Activated T-helper 9 cell treated with anti-CD3 and anti-CD28 coated beads, Interleukin-2, amount 50 U/mL, for 16 hours (primary cell): ENCODE data around the gene SRPRA.
A peak's percentile ranks its signal among the peaks of the same experiment; 100 is the strongest.
"Not testable (repeated sequence)": the region's sequence is repeated elsewhere in the genome, so short reads cannot be mapped to it uniquely, and the experiment has no call there.

Source experiments
- DNase-seq: peaks from one replicate; pipeline ENCODE4 v3.0.0-alpha.2; 2020; ENCODE audit warnings: low read depth

Gene SRPRA

GRCh38 chr11:126268708-126269579 is at the start of gene SRPRA, which contains the start of gene FOXRED1:
Gene SRPRA, minus strand, starts transcription at chr11:126268895. Its CDS starts 91 bp downstream, at chr11:126268804.
Gene FOXRED1, plus strand, starts transcription at chr11:126269154. Its CDS starts 53 bp downstream, at chr11:126269207.
- DNase-seq, result peak; percentile 100

DNA sequence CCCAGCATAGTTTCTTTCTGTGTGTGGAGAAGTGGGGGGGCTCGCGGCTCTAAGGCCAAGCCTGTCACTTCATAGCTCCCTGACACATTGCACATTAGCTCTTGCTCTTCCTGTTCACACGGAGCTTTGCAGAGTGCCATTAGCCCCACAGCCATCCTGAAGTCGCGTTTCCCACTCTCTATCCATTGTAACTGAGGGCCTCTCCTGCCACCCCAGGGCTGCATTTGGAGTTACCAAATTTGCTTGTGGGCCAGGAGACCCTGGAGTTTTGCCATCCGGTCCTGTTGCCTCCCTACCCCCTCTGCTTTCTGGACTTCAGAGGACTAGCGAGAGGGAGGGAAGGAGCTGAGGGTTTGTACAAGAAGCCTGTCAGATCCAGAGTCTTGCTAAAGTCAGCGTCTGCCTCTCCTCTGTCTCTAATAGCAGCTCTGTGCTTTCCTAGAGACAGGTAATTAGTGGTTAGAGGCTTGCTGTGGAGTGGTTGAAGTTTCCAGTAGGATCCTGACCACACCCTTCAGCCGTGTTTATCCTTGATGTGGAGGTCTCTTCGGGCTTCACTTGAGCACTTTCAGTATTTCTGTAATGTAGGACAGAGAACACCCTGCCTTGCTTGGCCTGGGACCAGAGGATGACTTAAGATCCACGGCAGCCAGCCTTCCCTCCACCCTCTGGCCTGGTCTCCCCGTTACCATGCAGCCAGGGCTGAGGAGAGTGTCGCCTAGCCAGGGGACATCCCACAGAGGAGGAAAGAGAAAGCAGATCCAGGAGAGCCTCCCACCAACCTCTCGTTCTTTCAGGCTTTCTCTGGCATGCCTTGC is 49.3 kb upstream of the SRPRA start:
- no peak for DNase-seq

DNA sequence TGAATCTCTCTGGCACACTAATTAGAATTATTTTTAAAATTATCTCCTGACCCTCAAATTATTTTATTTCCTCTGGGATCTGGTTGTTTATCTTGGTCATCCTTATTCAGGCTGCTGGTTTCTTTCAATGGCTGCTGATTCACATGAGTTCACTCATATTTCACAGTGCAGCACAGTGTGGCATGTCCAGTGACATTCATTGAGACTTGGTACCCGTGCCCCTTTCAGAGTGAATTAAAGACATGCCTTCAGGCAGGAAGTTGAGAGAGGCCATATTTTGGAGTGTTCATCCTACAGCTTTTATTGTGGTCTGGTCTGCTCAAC is 48.7 kb upstream of the SRPRA start:
- DNase-seq, result no peak

- DNase-seq, result no peak
These were observed 45.1 kb upstream of the SRPRA start for GRCh38 chr11:126313826-126314225.

- DNase-seq, result no peak
These were observed 44.3 kb upstream of the SRPRA start for GRCh38 chr11:126312961-126313360.

DNA sequence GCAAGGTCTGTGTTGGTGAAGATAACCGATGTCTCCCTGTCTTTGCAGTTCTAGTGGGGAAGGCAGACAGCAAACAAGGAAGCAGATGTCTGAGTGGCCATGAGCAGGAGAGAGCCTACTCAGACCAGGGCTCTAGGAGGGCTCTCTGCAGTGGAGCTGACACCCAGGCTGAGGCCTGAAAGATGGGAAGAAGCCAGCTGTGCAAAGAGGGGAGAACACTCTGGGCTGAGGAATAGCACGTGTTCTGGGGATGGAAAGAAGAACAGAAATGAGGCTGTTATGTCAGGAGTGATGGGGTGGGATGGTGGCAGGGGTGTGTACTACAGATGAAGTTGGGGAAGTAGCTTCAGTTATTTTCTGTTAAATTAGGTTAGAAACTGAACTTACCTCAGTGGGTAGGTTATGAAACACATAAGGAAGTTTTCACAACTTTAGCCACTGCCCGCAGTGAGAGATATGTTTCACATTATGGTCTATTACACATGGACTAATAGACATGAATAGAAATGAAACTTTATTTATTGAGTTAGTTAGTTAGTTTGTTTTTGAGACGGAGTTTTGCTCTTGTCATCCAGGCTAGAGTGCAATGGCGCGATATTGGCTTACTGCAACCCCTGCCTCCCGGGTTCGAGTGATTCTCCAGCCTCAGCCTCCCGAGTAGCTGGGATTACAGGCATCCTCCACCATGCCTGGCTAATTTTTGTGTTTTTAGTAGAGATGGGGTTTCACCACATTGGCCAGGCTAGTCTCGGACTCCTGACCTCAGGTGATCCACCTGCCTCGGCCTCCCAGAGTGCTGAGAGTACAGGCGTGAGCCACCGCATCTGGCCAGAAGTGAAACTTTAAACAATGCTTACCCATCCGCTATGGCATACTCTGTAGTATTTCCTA is 43.0 kb upstream of the SRPRA start:
- DNase-seq, result no peak

DNA sequence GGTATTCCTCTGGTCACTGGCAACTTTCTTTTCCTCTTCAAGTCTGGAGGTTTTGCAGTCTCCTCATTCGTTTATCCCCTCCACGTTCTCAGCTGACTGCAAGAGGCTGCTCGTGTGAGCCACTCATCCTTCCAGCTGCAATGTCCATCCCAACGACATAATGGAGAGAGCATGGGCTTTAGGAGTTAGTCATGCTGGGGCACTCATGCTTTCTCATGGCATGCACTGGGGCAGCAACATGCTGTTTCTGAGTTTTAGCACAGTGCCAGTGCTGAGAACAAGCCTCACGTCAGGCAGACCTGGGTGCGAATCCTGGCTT is 42.3 kb upstream of the SRPRA start:
- DNase-seq, result no peak

DNA sequence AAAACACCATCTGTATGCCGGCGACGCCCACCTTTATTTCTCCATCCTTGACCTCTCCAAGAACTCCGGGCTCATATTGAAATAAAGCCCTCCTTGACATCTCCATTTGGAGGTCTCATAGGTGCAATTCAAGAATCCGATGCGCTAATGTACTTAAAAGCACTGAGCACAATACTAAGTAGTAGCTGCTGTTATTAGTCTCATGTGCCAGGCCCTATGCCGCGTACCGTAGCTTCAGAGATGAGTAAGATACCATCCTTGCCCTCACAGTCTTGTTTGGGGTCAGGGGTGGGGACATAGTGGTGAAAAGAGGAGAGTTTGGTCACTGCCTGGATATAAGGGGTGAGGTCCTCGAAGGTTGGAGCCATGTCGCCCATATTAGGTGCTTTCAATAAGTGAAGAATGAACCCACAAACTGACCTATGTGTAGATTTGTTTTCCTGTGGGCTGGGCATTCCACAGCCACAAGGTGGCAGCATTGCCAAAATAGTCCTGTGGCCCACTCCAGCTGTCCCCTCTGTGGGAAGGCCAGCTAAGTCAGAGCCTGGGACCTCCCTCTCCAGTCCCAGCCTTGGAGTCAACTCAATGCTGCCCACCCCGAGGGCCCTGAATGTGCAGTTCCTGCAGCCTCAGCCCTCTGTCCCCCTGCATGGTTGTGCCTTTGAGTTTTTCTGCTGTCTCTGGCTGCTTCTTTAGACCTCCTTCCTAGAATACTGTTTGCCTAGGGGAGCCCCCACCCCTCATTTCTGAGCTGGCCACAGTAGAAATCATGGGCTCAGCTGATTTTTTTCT is 41.7 kb upstream of the SRPRA start:
- DNase-seq, result peak; percentile 27

GRCh38 chr11:126308771-126309170 is 40.1 kb upstream of the SRPRA start:
- DNase-seq, result not testable (repeated sequence)

DNA sequence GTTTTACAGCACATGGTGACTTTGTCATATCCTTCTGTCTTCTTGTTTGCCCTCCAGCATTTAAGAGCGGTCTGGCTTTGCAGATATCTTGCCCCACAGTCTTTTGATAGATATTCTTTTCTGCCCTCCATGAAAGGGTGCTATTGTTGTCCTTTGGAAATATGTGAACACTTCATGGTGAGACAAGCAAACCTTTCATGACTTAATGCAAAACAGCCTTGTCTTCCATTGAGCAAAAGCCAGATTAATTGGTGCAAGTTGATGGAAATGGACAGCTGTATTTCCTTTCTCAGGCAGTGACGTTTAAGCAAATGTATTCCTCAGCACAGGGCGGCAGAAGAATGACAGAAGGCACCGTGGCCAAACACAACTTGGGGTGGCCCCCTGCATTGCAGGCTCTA is 39.6 kb upstream of the SRPRA start:
- no peak for DNase-seq

DNA sequence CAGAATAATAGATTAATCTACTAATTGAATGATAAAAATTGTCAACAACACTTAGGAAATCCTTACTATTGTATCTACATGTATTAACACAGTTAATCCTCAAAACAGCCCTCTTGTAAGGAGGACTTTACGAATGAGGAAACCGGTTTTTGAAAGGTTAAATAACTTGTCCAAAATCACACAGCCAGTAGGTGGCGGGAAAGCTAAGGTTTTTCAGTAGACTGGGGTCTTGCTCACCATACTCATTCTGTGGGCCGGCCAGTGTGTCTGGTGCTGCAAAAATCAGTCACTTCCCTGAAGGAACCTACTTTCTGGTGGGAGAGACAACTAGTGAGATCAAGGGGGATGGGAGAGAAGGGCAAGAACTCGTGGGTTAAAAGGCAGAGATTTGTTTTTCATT is 39.0 kb upstream of the SRPRA start:
- no peak for DNase-seq

GRCh38 chr11:126305699-126306098 is 37.0 kb upstream of the SRPRA start:
- DNase-seq, result no peak

GRCh38 chr11:126304457-126305075 is 35.9 kb upstream of the SRPRA start:
- DNase-seq, result no peak

- DNase-seq, result peak; percentile 83
These were observed 35.1 kb upstream of the SRPRA start, which contains the start of gene DCPS for GRCh38 chr11:126303623-126304456. Gene DCPS, plus strand, starts transcription at chr11:126304060. Its CDS starts 21 bp downstream, at chr11:126304081.

GRCh38 chr11:126297004-126297403 is 28.3 kb upstream of the SRPRA start:
- no peak for DNase-seq

GRCh38 chr11:126293726-126294125 is 25.0 kb upstream of the SRPRA start:
- DNase-seq, result no peak

GRCh38 chr11:126290887-126291286 is 22.2 kb upstream of the SRPRA start:
- DNase-seq, result no peak

- no peak for DNase-seq
These were observed 19.5 kb upstream of the SRPRA start for GRCh38 chr11:126288237-126288636.

DNA sequence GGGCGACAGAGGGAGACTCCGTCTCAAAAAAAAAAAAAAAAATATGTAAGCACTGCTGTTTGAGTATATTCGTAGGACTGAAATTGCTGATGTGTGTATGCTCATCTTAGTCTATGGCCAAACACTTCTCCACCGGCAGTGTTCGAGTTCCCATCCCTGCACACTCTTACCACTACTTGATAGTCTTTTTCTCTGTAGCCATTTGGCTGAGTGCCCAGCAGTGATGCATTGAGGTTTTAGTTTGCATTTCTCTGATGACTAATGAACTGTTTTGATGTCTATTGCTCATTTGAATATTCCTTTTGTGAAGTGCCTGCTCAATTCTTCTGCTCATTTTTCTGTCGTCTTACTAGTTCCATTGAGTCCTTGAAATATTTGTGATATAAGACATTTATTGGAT is 16.1 kb upstream of the SRPRA start:
- DNase-seq, result peak; percentile 75
